ENCODE data around the gene TGFBR1. TPM values are rescaled to one million over a fixed set of nuclear protein-coding genes. Genes with fewer than 3 reads are reported as not detected.

The TGFBR1 gene
- total and polyA plus RNA-seq, 2 donors (not counting 1 experiment from before 2014, with no cell fraction given), result 78.5 to 79.1 TPM

DNA sequence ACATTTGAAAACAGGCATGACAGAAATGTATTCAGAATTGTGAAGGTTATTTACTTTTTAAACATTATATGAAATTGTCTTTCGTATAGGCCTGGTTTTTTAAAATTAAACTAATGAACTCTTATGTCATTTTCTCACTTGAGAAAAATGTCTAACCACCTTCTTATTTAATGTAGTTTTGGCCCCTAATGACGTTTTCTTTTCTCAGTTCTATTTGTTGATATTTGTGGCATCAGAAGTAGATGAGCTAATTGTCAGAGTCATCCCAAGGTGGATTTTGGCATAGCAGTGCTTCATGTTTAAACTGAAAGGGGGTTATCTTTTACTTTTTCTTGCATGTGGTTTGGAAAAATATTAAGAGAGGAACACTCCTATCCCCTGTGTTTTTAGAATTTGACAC is 28.2 kb downstream of the TGFBR1 start:
- H3K36me3 ChIP-seq (ENCODE audit: control insufficient read depth, insufficient read depth, low read length), result no peaks in the 10 kb centered on the region
- H3K27ac ChIP-seq (ENCODE audit: insufficient read depth, low read length), result no peak overlapping the region
- no peak overlapping the region for H3K4me3 ChIP-seq (replicated peaks in 1 of 4; ENCODE audit: control extremely low read depth in 1 of 4, insufficient read depth in 1 of 4, low read depth in 3 of 4, low read length in 4 of 4)
- no peak for TF ChIP-seq EZH2 (IDR thresholded peaks at IDR 0.05; ENCODE audit: low read length, missing control alignments)
- TF ChIP-seq, protein P1, sequence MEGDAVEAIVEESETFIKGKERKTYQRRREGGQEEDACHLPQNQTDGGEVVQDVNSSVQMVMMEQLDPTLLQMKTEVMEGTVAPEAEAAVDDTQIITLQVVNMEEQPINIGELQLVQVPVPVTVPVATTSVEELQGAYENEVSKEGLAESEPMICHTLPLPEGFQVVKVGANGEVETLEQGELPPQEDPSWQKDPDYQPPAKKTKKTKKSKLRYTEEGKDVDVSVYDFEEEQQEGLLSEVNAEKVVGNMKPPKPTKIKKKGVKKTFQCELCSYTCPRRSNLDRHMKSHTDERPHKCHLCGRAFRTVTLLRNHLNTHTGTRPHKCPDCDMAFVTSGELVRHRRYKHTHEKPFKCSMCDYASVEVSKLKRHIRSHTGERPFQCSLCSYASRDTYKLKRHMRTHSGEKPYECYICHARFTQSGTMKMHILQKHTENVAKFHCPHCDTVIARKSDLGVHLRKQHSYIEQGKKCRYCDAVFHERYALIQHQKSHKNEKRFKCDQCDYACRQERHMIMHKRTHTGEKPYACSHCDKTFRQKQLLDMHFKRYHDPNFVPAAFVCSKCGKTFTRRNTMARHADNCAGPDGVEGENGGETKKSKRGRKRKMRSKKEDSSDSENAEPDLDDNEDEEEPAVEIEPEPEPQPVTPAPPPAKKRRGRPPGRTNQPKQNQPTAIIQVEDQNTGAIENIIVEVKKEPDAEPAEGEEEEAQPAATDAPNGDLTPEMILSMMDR (conservative IDR thresholded peaks at IDR 0.05 in 1 of 2, IDR thresholded peaks at IDR 0.05 in 1 of 2; ENCODE audit: low read depth in 1 of 2, low read length in 2 of 2), result no peak
- peaks cover 7% of the 10 kb centered on the region for H3K4me1 ChIP-seq (ENCODE audit: control insufficient read depth, extremely low read depth, insufficient read depth, low read length)
- no peaks in the 10 kb centered on the region for H3K9me3 ChIP-seq (ENCODE audit: control insufficient read depth, insufficient read depth, low read depth, low read length)
- no peaks in the 10 kb centered on the region for H3K27me3 ChIP-seq (ENCODE audit: control insufficient read depth, insufficient read depth, low read length)
- DNase-seq (ENCODE audit: low read depth in 2 of 2), result no peak
- no peaks in the 10 kb centered on the region for H4K20me1 ChIP-seq (ENCODE audit: control insufficient read depth, extremely low read depth, insufficient read depth, low read length)
- no peak overlapping the region for H2AFZ ChIP-seq (ENCODE audit: low read length)
- H3K4me2 ChIP-seq (ENCODE audit: extremely low read depth, insufficient read depth, low read length), result no peak overlapping the region
- no peak overlapping the region for H3K9ac ChIP-seq (ENCODE audit: insufficient read depth, low read length)
- H3K79me2 ChIP-seq (ENCODE audit: control insufficient read depth, insufficient read depth, low read length), result no peaks in the 10 kb centered on the region

DNA sequence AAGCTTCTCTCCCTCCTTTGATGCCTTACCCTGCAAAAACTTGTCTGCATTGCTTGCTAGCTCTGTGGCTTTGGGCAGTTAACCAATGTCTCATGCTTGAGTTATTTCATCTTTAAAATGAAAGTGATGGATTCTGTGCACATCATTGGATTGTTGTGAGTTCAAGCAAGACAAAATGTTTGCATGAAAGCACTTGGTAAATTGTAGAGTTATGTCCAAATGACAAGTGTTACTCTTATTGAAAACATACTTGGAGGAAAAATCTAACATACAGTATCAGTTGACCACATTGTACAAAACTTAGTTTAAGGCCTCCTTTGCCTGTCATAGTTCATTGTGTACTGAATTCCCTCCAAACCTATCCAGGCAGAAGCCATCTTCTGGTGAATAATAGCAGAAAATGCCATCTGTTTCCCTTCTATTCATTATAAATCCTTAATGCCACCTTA is 30.0 kb downstream of the TGFBR1 start:
- no peaks in the 10 kb centered on the region for H3K79me2 ChIP-seq (ENCODE audit: control insufficient read depth, insufficient read depth, low read length)
- peaks cover 7% of the 10 kb centered on the region for H3K4me1 ChIP-seq (ENCODE audit: control insufficient read depth, extremely low read depth, insufficient read depth, low read length)
- H3K9ac ChIP-seq (ENCODE audit: insufficient read depth, low read length), result no peak overlapping the region
- H4K20me1 ChIP-seq (ENCODE audit: control insufficient read depth, extremely low read depth, insufficient read depth, low read length), result no peaks in the 10 kb centered on the region
- H3K36me3 ChIP-seq (ENCODE audit: control insufficient read depth, insufficient read depth, low read length), result no peaks in the 10 kb centered on the region
- H2AFZ ChIP-seq (ENCODE audit: low read length), result no peak overlapping the region
- peak; percentile 59 to 85 for DNase-seq (ENCODE audit: low read depth in 2 of 2)
- no peak overlapping the region for H3K4me3 ChIP-seq (replicated peaks in 1 of 4; ENCODE audit: control extremely low read depth in 1 of 4, insufficient read depth in 1 of 4, low read depth in 3 of 4, low read length in 4 of 4)
- no peak for TF ChIP-seq EZH2 (IDR thresholded peaks at IDR 0.05; ENCODE audit: low read length, missing control alignments)
- TF ChIP-seq, protein P1 (conservative IDR thresholded peaks at IDR 0.05 in 1 of 2, IDR thresholded peaks at IDR 0.05 in 1 of 2; ENCODE audit: low read depth in 1 of 2, low read length in 2 of 2), result no peak
- peak overlapping the region; percentile 54 for H3K4me2 ChIP-seq (ENCODE audit: extremely low read depth, insufficient read depth, low read length)
- no peaks in the 10 kb centered on the region for H3K9me3 ChIP-seq (ENCODE audit: control insufficient read depth, insufficient read depth, low read depth, low read length)
- H3K27ac ChIP-seq (ENCODE audit: insufficient read depth, low read length), result peak overlapping the region; percentile 19
- H3K27me3 ChIP-seq (ENCODE audit: control insufficient read depth, insufficient read depth, low read length), result no peaks in the 10 kb centered on the region

DNA sequence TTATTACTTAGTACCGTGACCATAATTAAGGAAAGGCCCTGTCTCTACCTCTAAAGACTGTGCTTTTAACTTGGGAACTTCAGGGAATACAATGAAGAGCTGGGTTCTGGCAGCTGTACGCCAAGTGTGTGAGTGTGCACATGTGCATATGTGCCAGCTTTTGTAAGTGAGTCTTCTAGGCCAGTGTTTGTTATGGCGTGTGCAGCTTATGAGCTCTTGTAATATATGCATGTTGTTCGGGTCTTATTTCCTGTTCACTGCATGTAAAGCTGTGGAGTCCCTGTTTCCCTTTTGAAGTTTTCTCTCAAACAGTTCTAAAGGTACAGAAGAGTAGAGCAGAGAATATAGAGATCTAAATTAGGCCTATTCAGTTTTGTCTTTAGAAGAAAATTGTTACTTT is 30.5 kb downstream of the TGFBR1 start:
- H2AFZ ChIP-seq (ENCODE audit: low read length), result no peak overlapping the region
- H3K4me2 ChIP-seq (ENCODE audit: extremely low read depth, insufficient read depth, low read length), result peak overlapping the region; percentile 54
- H3K4me3 ChIP-seq (replicated peaks in 1 of 4; ENCODE audit: control extremely low read depth in 1 of 4, insufficient read depth in 1 of 4, low read depth in 3 of 4, low read length in 4 of 4), result no peak overlapping the region
- no peak overlapping the region for H3K27ac ChIP-seq (ENCODE audit: insufficient read depth, low read length)
- peak in 1 of 2 donors; percentile 8 for DNase-seq (ENCODE audit: low read depth in 2 of 2)
- H3K27me3 ChIP-seq (ENCODE audit: control insufficient read depth, insufficient read depth, low read length), result no peaks in the 10 kb centered on the region
- H3K79me2 ChIP-seq (ENCODE audit: control insufficient read depth, insufficient read depth, low read length), result no peaks in the 10 kb centered on the region
- TF ChIP-seq EZH2 (IDR thresholded peaks at IDR 0.05; ENCODE audit: low read length, missing control alignments), result no peak
- TF ChIP-seq, protein P1 (conservative IDR thresholded peaks at IDR 0.05 in 1 of 2, IDR thresholded peaks at IDR 0.05 in 1 of 2; ENCODE audit: low read depth in 1 of 2, low read length in 2 of 2), result no peak
- peaks cover 7% of the 10 kb centered on the region for H3K4me1 ChIP-seq (ENCODE audit: control insufficient read depth, extremely low read depth, insufficient read depth, low read length)
- H3K9me3 ChIP-seq (ENCODE audit: control insufficient read depth, insufficient read depth, low read depth, low read length), result no peaks in the 10 kb centered on the region
- H4K20me1 ChIP-seq (ENCODE audit: control insufficient read depth, extremely low read depth, insufficient read depth, low read length), result no peaks in the 10 kb centered on the region
- H3K9ac ChIP-seq (ENCODE audit: insufficient read depth, low read length), result no peak overlapping the region
- H3K36me3 ChIP-seq (ENCODE audit: control insufficient read depth, insufficient read depth, low read length), result no peaks in the 10 kb centered on the region
